ENCODE results near the gene SELENON. TPM values are rescaled to one million over a fixed set of nuclear protein-coding genes. Genes with fewer than 3 reads are reported as not detected.
A peak's percentile ranks its signal among the peaks of the same experiment; 100 is the strongest.
"Not testable (repeated sequence)": the region's sequence is repeated elsewhere in the genome, so short reads cannot be mapped to it uniquely, and the experiment has no call there.

The SELENON gene
- total and polyA plus RNA-seq, 12 donors = 8.7 to 105 (median 67.8) TPM

DNA sequence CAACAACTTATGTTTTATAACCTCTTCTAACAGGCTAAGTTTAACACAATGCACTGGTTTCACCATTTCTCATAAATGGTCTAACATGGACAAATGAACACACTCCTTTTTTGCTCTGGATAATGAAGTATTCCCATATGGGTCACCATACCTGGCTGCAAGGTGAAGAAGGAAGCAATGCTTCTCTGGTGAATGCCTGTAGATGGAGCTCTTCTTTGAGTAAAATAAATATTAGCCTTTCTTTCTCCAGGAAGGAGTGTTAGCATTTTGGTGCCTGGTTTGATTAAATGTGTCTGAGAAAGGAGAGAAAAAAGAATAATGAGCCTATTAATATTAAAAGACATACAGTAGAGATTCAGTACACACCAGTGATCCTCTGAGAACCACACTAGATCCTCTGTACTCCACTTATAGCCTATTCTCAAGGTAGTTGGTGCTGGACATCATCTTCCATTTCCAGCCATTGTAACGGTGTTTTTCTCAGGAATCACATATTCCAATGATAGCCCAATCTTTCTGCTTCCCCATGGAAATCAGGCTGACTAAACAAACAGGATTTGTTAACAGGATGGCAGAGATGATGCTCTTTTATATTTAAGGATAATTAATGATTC lies 37.4 kb downstream of the SELENON start:
- intact Hi-C loops (cut with DNase I) = no loop called here
- H3K4me1 ChIP-seq (replicated peaks in 1 of 2) = peaks cover 18 to 41% of the 10 kb centered on the region in 2 donors
- no peak overlapping the region for H3K4me3 ChIP-seq
- 88 to 94% (median 90%) methylated on average over 1 of the region's 1 CpG for WGBS, 4 donors
- no peak overlapping the region for H3K27ac ChIP-seq
- peaks cover 0 to 18% of the 10 kb centered on the region in 2 donors for H3K36me3 ChIP-seq (replicated peaks in 1 of 2)
- TF ChIP-seq POLR2A (IDR thresholded peaks at IDR 0.05) = no peak
- peak in 4 of 6 experiments; percentile 8 to 21 (median 20) for TF ChIP-seq CTCF (IDR thresholded peaks at IDR 0.05)
- H3K9me3 ChIP-seq (replicated peaks in 1 of 3) = no peaks in the 10 kb centered on the region
- no peaks in the 10 kb centered on the region for H3K27me3 ChIP-seq
- DNase-seq = no peak

- 95 to 97% (median 96%) methylated on average over 4 of the region's 4 CpGs for WGBS, 4 donors
- H3K36me3 ChIP-seq (replicated peaks in 1 of 2); H3K4me3 ChIP-seq; intact Hi-C loops (cut with DNase I); H3K27me3 ChIP-seq; H3K27ac ChIP-seq; DNase-seq; H3K9me3 ChIP-seq (replicated peaks in 1 of 3): not testable (repeated sequence)
- peaks cover 6 to 18% of the 10 kb centered on the region in 2 donors for H3K4me1 ChIP-seq (replicated peaks in 1 of 2)
Measured at GRCh38 chr1:25839808-25840207, 39.8 kb downstream of the SELENON start.

GRCh38 chr1:25843483-25843882 lies 43.5 kb downstream of the SELENON start:
- Histone ChIP-seq H3K36me3 (replicated peaks in 1 of 2) (no peaks in the 10 kb centered on the region), H3K4me3 (no peak overlapping the region), H3K27me3 (no peaks in the 10 kb centered on the region), H3K9me3 (replicated peaks in 1 of 3) (no peaks in the 10 kb centered on the region), H3K4me1 (replicated peaks in 1 of 2) (no peaks in the 10 kb centered on the region), H3K27ac (no peak overlapping the region)
- TF ChIP-seq CTCF (IDR thresholded peaks at IDR 0.05) (no peak), POLR2A (IDR thresholded peaks at IDR 0.05) (no peak)
- intact Hi-C loops (cut with DNase I) = no loop called here
- WGBS, 4 donors = 58 to 66% (median 63%) methylated on average over 3 of the region's 3 CpGs
- no peak for DNase-seq

DNA sequence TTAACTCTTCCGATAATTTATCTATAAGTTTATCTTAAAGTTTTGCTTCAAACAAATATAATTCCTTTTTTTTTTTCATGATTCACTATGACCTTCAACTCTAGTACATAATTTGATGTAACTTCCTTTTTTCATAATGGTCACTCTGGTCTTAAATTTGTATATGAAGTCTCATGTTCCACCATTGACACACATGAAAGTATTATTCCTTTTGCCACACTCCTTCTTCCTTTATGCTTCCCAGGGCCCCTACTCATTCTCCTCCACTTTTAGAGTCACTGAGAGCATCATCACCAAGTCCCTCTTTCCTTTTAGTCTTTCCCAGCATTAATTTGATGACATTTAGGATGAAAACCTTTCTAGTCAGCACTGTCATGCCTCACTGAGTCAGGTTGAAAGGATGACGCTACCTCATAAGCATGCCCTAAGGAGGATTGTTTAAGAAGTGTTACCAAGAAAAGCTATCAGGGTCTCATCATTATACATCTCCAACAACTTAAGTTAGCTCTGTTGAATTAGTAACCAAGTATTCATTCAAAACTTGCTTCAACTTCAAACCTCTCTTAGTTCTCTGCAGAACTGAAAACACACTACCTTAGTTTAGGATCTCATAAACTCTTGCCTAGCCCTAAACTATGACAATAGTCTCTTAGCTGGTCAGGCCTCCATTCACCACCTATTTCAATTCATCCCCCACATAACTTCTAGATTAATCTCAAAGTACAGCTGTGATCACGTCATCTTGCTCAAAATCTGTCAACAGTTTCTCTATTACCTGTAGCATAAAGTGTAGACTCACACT lies 44.7 kb downstream of the SELENON start:
- H3K27ac ChIP-seq = no peak overlapping the region
- 86 to 91% (median 88%) methylated on average over 3 of the region's 3 CpGs for WGBS, 4 donors
- intact Hi-C loops (cut with DNase I) = no loop called here

More for the DNA sequence above, 44.7 kb downstream of the SELENON start:
- H3K9me3 ChIP-seq (replicated peaks in 1 of 3) = no peaks in the 10 kb centered on the region
- no peak overlapping the region for H3K4me3 ChIP-seq
- no peaks in the 10 kb centered on the region for H3K4me1 ChIP-seq (replicated peaks in 1 of 2)
- DNase-seq = no peak
- H3K27me3 ChIP-seq = no peaks in the 10 kb centered on the region
- TF ChIP-seq POLR2A (IDR thresholded peaks at IDR 0.05) (no peak), CTCF (IDR thresholded peaks at IDR 0.05) (no peak)
- H3K36me3 ChIP-seq (replicated peaks in 1 of 2) = no peaks in the 10 kb centered on the region

Measured in adrenal gland (tissue), 12 donors.